Dedifferentiated amniotic fluid mesenchymal stem cell (primary cell): Measurements from ENCODE around the gene CCNL1.
"Not testable (repeated sequence)": the region's sequence is repeated elsewhere in the genome, so short reads cannot be mapped to it uniquely, and the experiment has no call there.

ENCODE experiments used
- DNase-seq: peaks from one replicate; pipeline ENCODE4 v3.0.0-alpha.2; 2016; ENCODE audit errors: extremely low spot score

CCNL1 gene

GRCh38 chr3:157103860-157104259 is 56.1 kb downstream of the CCNL1 start:
- DNase-seq: no peak

- no peak for DNase-seq
Measured at GRCh38 chr3:157103280-157103679, 56.7 kb downstream of the CCNL1 start.

- not testable (repeated sequence) for DNase-seq
Measured at GRCh38 chr3:157102595-157102994, 57.4 kb downstream of the CCNL1 start.

- DNase-seq: no peak
Measured at GRCh38 chr3:157102098-157102497, 57.8 kb downstream of the CCNL1 start.

GRCh38 chr3:157101486-157101885 is 58.5 kb downstream of the CCNL1 start:
- DNase-seq: no peak

- no peak for DNase-seq
Measured at GRCh38 chr3:157100608-157101396, 59.1 kb downstream of the CCNL1 start.

- no peak for DNase-seq
Measured at GRCh38 chr3:157100096-157100477, 59.9 kb downstream of the CCNL1 start.

GRCh38 chr3:157099326-157100095 is 60.4 kb downstream of the CCNL1 start:
- DNase-seq: no peak

GRCh38 chr3:157098823-157099185 is 61.1 kb downstream of the CCNL1 start:
- no peak for DNase-seq

- no peak for DNase-seq
Measured at GRCh38 chr3:157098121-157098822, 61.7 kb downstream of the CCNL1 start.
